GM12801 (cell line): ENCODE data around the gene SLC29A2.

Experiments
- TF ChIP-seq, protein P1 (sequence below): IDR thresholded peaks from one replicate; pipeline ENCODE4 v1.5.1; 2011; ENCODE audit warnings: control low read depth; ENCODE audit not compliant: insufficient read length; ENCODE audit errors: extremely low read depth

Gene SLC29A2, protein sequence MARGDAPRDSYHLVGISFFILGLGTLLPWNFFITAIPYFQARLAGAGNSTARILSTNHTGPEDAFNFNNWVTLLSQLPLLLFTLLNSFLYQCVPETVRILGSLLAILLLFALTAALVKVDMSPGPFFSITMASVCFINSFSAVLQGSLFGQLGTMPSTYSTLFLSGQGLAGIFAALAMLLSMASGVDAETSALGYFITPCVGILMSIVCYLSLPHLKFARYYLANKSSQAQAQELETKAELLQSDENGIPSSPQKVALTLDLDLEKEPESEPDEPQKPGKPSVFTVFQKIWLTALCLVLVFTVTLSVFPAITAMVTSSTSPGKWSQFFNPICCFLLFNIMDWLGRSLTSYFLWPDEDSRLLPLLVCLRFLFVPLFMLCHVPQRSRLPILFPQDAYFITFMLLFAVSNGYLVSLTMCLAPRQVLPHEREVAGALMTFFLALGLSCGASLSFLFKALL

DNA sequence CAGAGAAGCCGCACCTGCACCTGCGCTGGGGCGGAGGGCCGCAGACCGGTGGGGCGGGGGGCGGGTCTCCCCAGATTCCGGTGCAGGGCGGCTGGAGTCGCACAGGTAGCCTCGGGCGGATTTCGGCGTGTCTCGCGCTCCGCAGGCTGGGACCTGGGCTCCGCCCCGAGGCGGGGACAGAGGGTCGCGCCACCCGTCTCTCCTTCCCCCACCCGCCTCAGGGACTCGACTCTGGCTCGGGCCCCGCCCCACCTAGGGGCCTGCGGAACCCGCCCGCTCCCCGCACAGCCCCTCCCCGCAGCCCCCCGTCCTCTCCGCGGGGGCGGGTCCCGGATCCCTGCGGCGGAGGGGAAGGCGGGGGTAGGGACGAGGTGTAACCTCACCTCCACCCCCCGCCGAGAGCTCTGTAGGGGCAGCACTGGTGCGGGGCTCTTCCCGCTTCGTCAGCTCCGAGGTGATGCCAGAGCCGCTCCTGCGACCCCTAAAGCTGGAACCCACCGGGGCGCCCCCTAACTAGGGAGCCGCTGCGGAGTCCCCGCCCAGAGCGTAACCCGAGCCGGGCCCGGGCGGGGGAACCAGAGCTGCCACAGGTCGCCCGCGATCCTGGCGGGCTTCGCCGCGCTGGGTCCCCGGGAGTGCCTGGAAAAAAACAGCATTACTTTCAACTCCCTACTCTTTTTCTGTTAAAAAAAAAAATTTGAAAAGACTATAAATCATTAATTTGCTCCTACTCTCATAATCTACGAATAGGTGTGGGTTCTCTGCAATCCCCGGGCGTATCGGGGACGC lies at the start of gene SLC29A2:
SLC29A2 (minus strand) TSS at position 134 of the 789 bp plus-strand sequence. CDS start 169 bp downstream, outside the sequence.
- TF ChIP-seq, protein P1, sequence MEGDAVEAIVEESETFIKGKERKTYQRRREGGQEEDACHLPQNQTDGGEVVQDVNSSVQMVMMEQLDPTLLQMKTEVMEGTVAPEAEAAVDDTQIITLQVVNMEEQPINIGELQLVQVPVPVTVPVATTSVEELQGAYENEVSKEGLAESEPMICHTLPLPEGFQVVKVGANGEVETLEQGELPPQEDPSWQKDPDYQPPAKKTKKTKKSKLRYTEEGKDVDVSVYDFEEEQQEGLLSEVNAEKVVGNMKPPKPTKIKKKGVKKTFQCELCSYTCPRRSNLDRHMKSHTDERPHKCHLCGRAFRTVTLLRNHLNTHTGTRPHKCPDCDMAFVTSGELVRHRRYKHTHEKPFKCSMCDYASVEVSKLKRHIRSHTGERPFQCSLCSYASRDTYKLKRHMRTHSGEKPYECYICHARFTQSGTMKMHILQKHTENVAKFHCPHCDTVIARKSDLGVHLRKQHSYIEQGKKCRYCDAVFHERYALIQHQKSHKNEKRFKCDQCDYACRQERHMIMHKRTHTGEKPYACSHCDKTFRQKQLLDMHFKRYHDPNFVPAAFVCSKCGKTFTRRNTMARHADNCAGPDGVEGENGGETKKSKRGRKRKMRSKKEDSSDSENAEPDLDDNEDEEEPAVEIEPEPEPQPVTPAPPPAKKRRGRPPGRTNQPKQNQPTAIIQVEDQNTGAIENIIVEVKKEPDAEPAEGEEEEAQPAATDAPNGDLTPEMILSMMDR: no peak

DNA sequence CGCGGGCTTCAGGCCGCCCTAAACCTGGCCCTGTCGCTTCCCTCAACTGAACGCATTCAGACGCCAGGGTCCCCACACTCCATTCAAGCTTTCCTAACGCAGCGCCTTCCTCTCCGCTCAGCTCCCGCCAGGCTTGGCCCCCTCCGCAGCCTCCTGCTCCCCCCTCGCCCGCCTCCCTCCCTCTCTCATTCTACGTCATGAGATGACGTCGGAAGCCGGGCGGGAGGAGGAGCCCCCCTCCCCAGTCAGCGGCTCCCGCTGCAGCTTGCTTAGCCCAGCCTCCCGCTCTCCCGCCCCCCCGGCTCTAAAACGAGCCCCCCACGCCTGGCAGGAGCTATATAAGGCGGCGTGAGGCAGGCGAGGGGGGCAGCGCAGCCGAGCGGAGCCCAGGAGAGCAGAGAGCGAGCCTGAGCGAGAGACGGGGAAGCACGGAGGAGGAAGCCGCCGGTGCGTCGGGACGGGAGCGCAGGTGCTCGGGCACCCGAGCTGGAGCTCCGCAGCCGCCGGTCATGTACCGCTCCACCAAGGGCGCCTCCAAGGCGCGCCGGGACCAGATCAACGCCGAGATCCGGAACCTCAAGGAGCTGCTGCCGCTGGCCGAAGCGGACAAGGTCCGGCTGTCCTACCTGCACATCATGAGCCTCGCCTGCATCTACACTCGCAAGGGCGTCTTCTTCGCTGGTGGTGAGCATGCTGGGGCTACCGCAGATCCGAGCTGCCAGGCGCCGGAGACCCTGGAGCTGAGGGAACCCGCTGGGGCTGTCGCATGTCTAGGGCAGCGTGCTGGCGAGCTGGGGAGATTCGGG lies 49.3 kb upstream of the SLC29A2 start, which contains the start of gene NPAS4:
NPAS4 (plus strand) TSS at position 365 of the 806 bp plus-strand sequence; CDS start at position 510, 145 bp downstream.
- TF ChIP-seq, protein P1: no peak

DNA sequence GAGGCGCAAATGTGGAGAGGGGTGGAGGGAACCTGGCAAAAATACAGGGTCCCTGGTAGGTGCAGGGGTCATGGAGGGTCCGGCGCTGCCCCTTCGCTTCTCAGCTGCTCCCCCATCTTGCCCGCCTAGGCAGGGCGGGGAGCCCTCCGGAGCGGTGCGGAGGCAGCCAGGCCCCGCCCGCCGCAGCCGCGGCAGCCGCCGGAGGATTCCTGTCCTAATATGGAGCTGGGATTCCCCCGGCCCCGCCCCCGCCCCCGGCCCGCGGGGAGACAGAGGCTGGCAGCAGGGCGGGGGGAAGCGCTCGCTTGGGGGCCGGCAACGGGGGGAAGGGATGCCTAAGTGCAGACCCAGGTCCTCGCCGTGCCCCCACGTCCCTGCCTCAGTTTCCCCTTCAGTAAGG lies 48.3 kb upstream of the SLC29A2 start:
- TF ChIP-seq, protein P1: no peak

DNA sequence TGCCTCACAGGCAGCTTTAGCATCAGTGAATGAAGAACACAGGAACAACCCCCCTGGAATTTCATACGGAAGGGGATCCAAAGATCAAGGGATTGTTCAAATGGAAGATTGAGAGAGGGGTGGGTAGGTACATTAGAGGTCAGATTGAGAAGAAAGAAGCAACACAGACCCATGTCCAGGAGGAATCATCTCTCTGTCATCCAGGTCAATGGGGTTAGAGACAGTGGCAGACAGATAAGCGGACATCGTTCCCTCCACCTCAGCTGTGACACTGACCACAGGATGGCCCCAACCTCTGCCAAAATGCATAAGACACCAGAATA lies 47.4 kb upstream of the SLC29A2 start:
- TF ChIP-seq, protein P1: no peak

DNA sequence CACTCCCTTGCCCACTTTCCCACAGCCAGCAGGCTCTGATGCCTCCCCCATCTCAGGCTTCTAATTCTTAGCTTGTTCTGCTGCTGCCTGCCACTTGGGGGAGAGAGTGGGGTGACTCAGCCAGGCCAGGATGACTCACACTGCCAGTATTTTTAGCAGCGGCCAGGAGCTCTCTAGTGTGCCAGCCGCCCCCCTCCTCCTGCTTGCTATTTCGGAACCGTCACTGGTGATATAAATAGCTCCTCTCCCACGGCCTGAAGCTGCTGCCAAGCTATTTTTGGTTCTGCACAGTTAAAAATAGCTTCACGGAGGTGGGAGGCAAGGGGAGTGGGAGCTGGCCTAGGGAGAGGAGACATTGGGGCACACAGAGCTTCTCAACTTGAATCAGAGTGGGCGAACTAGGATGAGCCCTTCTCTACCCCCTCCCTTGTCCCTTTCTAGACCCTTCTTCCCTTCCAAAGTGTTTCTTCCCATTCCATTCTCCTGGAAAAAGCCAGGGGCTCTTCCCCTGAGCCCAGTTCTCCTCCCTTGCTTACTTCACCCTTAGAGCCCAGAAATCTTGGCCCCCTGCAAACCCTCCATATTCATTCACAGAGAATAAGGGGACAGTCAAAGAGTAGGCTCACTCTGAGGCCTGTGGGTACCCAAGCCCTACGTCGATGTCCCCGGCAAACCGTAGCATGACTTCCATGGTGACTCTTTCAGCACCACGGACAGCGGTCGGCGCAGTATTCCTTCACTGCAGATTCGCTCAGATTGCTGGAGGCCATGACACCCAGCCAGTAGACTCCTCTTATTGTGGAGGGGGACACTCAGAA lies 46.8 kb upstream of the SLC29A2 start:
- TF ChIP-seq, protein P1: no peak

DNA sequence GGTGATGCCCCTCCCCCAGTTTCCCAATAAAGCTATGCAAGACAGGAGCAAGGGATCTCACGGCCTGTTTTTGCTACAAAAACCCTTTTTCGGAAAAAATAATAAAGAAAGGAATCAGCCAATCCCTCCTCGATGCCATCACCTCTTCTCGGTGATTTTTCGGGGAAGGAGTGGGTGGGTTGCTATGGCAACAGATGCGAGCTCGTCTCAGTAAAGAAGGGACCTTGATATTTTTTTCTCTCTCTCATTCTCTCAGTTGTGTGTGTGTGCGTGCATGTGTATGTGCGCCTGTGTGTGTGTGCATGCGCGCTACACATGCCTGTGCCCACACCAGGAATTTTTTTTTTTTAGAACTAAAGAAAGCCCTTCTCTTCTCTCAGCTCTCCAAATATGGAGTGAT lies 45.4 kb upstream of the SLC29A2 start:
- TF ChIP-seq, protein P1: no peak
